ENCODE results near the gene GPNMB. TPM values are rescaled to one million over a fixed set of nuclear protein-coding genes. Genes with fewer than 3 reads are reported as not detected.

GPNMB gene
- total and polyA plus RNA-seq, 2 of the 4 experiments (the other 2 are of a cell fraction): under 0.01 to 0.14 TPM

- 95% methylated on average over 6 of the region's 11 CpGs; no CpG with 5 or more reads in 1 of the 2 experiments for WGBS, 2 experiments (ENCODE audit: extremely low coverage in 2 of 2, insufficient read length in 1 of 2)
- BruUV-seq (replicated peaks): no TSS peak
- no peak for DNase-seq
- no peak overlapping the region for H4K91ac ChIP-seq (ENCODE audit: insufficient read depth, low read depth, low read length)
- no peaks in the 10 kb centered on the region for H3K79me1 ChIP-seq (ENCODE audit: low read depth in 1 of 2, low read length in 2 of 2)
- H3K9me3 ChIP-seq (ENCODE audit: control insufficient read depth, insufficient read depth, low read length): no peaks in the 10 kb centered on the region
- in situ Hi-C loops (cut with MboI; ENCODE audit: low sequenced_read_pairs) (no loop called here), dilution Hi-C loops (cut with HindIII; ENCODE audit: low sequenced_read_pairs, unreplicated experiment) (no loop called here), intact Hi-C loops (cut with micrococcal nuclease) (no loop called here)
- H3K4me2 ChIP-seq (ENCODE audit: low read depth, low read length): no peak overlapping the region
- H3K4me1 ChIP-seq (ENCODE audit: control insufficient read depth, insufficient read depth, low read length): no peaks in the 10 kb centered on the region
- ChIA-PET CTCF (no interaction called here), POLR2A (ENCODE audit: unreplicated experiment) (no interaction called here)
- H2AK9ac ChIP-seq (replicated peaks; ENCODE audit: low read depth, low read length, poor library complexity): no peak overlapping the region
- no peak overlapping the region for H3K4me3 ChIP-seq (ENCODE audit: insufficient read depth, low read depth, low read length)
- H3K9ac ChIP-seq (ENCODE audit: low read depth, low read length): no peak overlapping the region
- H3K27me3 ChIP-seq (ENCODE audit: control insufficient read depth, insufficient read depth, low read length): peaks cover 6% of the 10 kb centered on the region
- no peak overlapping the region for H2BK5ac ChIP-seq (ENCODE audit: low read depth, low read length, poor library complexity, severe bottlenecking)
- H3K9me1 ChIP-seq (ENCODE audit: insufficient read depth, low read length): no peaks in the 10 kb centered on the region
- H3K4ac ChIP-seq (ENCODE audit: low read depth, low read length): no peak overlapping the region
- H3K56ac ChIP-seq (ENCODE audit: extremely low read depth, insufficient read depth, low read length): no peak overlapping the region
- H4K20me1 ChIP-seq (ENCODE audit: insufficient read depth, low read length): no peaks in the 10 kb centered on the region
- H2BK20ac ChIP-seq (ENCODE audit: low read depth, low read length): no peak overlapping the region
- H3K14ac ChIP-seq (replicated peaks; ENCODE audit: low read depth, low read length): no peak overlapping the region
- H4K8ac ChIP-seq (ENCODE audit: low read depth in 2 of 2, low read length in 2 of 2): no peak overlapping the region
- H3K23ac ChIP-seq (ENCODE audit: low read depth, low read length): no peak overlapping the region
- H2BK15ac ChIP-seq (ENCODE audit: low read depth, low read length): no peak overlapping the region
- H2BK120ac ChIP-seq (ENCODE audit: low read depth, low read length): no peak overlapping the region
- no peak for ATAC-seq (ENCODE audit: low read depth)
- H3K27ac ChIP-seq (ENCODE audit: insufficient read depth, low read length): no peak overlapping the region
- H4K5ac ChIP-seq (ENCODE audit: low read depth, low read length): no peak overlapping the region
- TF ChIP-seq RCOR1 (IDR thresholded peaks at IDR 0.05; ENCODE audit: insufficient replicate concordance, low read length): no peak
- H3K36me3 ChIP-seq (ENCODE audit: control insufficient read depth, insufficient read depth, low read length): no peaks in the 10 kb centered on the region
- H2AFZ ChIP-seq (replicated peaks; ENCODE audit: low read length, poor library complexity): no peak overlapping the region
- no peak overlapping the region for H2AK5ac ChIP-seq (ENCODE audit: low read depth, low read length)
- H3K18ac ChIP-seq (ENCODE audit: low read depth, low read length): no peak overlapping the region
These were observed 32.8 kb upstream of the GPNMB start for GRCh38 chr7:23213755-23214154.
